Parathyroid adenoma (tissue), 2 donors: ENCODE measurements around the gene SNRNP48.

Experiments used
- H2AFZ ChIP-seq: fragments of 300-600 bp; sonication (generic); one replicate; pipeline ENCODE4 v1.7.0; 2017; ENCODE audit warnings: antibody characterized with exemption, mild to moderate bottlenecking
- H3K27ac ChIP-seq: fragments of 300-600 bp; sonication (generic); one replicate; pipeline ENCODE4 v1.7.0; 2017
- H3K27me3 ChIP-seq: fragments of 300-600 bp; sonication (generic); one replicate; pipeline ENCODE4 v1.7.0; 2017; ENCODE audit warnings: low read length; ENCODE audit not compliant: control insufficient read depth, insufficient read depth
- H3K36me3 ChIP-seq: fragments of 300-600 bp; sonication (generic); one replicate; pipeline ENCODE4 v1.7.0; 2017; ENCODE audit warnings: low read length; ENCODE audit not compliant: control insufficient read depth, insufficient read depth
- H3K4me1 ChIP-seq: fragments of 300-600 bp; sonication (generic); one replicate; pipeline ENCODE4 v1.7.0; 2017; ENCODE audit warnings: control low read depth
- H3K4me2 ChIP-seq: fragments of 300-600 bp; sonication (generic); one replicate; pipeline ENCODE4 v1.7.0; 2017; ENCODE audit warnings: low read length
- H3K4me3 ChIP-seq: fragments of 300-600 bp; sonication (generic); one replicate; pipeline ENCODE4 v1.7.0; 2017; ENCODE audit warnings: low read depth, low read length
- H3K79me2 ChIP-seq: fragments of 300-600 bp; sonication (generic); one replicate; pipeline ENCODE4 v1.7.0; 2017; ENCODE audit warnings: control low read depth
- H3K9ac ChIP-seq: fragments of 300-600 bp; sonication (generic); one replicate; pipeline ENCODE4 v1.7.0; 2017; ENCODE audit warnings: mild to moderate bottlenecking
- H3K9me3 ChIP-seq: fragments of 300-600 bp; sonication (generic); one replicate; pipeline ENCODE4 v1.7.0; 2017; ENCODE audit warnings: low read length; ENCODE audit not compliant: control insufficient read depth
- TF ChIP-seq, protein P1 (sequence below): fragments of 300-600 bp; sonication (generic); IDR thresholded peaks from one replicate; pipeline ENCODE4 v1.7.0; 2017; ENCODE audit warnings: antibody characterized with exemption, mild to moderate bottlenecking
- donor health status: primary hyperparathyroidism.

The SNRNP48 gene

GRCh38 chr6:7617801-7618764 lies 28.1 kb downstream of the SNRNP48 start:
- Histone ChIP-seq H3K9me3 (no peaks in the 10 kb centered on the region), H3K9ac (no peak overlapping the region), H3K4me2 (no peak overlapping the region), H3K4me1 (peaks cover 2% of the 10 kb centered on the region), H3K4me3 (no peak overlapping the region), H3K27ac (no peak overlapping the region), H3K36me3 (no peaks in the 10 kb centered on the region), H3K79me2 (no peaks in the 10 kb centered on the region), H2AFZ (no peak overlapping the region), H3K27me3 (no peaks in the 10 kb centered on the region)
- TF ChIP-seq, protein P1, sequence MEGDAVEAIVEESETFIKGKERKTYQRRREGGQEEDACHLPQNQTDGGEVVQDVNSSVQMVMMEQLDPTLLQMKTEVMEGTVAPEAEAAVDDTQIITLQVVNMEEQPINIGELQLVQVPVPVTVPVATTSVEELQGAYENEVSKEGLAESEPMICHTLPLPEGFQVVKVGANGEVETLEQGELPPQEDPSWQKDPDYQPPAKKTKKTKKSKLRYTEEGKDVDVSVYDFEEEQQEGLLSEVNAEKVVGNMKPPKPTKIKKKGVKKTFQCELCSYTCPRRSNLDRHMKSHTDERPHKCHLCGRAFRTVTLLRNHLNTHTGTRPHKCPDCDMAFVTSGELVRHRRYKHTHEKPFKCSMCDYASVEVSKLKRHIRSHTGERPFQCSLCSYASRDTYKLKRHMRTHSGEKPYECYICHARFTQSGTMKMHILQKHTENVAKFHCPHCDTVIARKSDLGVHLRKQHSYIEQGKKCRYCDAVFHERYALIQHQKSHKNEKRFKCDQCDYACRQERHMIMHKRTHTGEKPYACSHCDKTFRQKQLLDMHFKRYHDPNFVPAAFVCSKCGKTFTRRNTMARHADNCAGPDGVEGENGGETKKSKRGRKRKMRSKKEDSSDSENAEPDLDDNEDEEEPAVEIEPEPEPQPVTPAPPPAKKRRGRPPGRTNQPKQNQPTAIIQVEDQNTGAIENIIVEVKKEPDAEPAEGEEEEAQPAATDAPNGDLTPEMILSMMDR: no peak

GRCh38 chr6:7621761-7622160 lies 31.8 kb downstream of the SNRNP48 start:
- H3K36me3 ChIP-seq: no peaks in the 10 kb centered on the region
- no peak overlapping the region for H3K27ac ChIP-seq
- no peaks in the 10 kb centered on the region for H3K4me1 ChIP-seq
- no peak overlapping the region for H3K9ac ChIP-seq
- TF ChIP-seq, protein P1: no peak
- H3K9me3 ChIP-seq: no peaks in the 10 kb centered on the region
- no peak overlapping the region for H2AFZ ChIP-seq
- H3K4me3 ChIP-seq: no peak overlapping the region
- no peak overlapping the region for H3K4me2 ChIP-seq
- H3K27me3 ChIP-seq: no peaks in the 10 kb centered on the region
- no peaks in the 10 kb centered on the region for H3K79me2 ChIP-seq

DNA sequence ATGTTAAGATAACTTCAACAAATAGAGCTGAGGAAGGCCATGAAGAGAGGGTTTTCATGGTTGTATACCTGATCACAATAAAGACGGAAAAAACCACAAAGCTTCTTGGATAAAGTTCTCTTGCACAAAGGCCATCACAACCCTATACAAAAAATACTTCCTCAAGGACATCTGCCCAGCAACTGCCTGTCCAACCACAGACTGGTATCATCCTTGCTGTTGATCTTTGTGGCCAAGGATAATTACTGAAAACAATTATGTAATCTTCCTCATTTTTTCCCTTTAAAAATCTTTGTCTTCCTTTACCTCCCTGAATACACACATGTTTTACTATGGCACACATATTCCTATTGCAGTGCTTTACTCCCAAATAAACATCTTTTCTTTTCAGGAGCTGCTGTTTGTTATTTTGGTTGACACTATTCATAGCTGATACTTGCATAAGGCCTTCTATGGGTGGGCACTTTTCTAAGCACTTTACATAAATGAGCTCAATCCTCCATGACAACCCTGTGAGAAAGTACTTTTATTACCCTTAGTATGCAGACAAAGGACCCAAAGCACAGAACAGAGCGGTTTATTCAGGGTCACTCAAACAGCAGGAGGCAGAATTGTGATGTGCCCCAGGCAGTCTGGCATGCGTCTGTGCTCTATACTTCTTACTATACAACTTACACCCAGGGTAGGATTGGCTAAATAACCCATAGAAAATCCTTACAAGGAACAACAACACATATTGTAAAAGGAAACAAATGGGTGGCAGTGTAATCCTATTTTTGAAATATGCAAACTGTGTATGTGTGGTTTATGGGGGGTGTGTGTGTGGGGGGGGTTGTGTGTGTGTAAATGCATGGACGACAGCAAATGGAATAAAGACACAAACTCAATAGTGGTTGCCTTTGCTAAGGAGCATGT lies 35.1 kb downstream of the SNRNP48 start:
- no peaks in the 10 kb centered on the region for H3K4me1 ChIP-seq
- TF ChIP-seq, protein P1: no peak
- no peak overlapping the region for H3K4me2 ChIP-seq
- no peaks in the 10 kb centered on the region for H3K79me2 ChIP-seq
- H3K27ac ChIP-seq: no peak overlapping the region
- H3K9ac ChIP-seq: no peak overlapping the region
- no peaks in the 10 kb centered on the region for H3K9me3 ChIP-seq
- H3K36me3 ChIP-seq: no peaks in the 10 kb centered on the region
- no peak overlapping the region for H3K4me3 ChIP-seq
- no peak overlapping the region for H2AFZ ChIP-seq
- no peaks in the 10 kb centered on the region for H3K27me3 ChIP-seq

- Histone ChIP-seq H3K27ac (no peak overlapping the region), H3K79me2 (no peaks in the 10 kb centered on the region), H3K4me2 (no peak overlapping the region), H3K4me3 (no peak overlapping the region), H3K9ac (no peak overlapping the region), H3K4me1 (no peaks in the 10 kb centered on the region), H3K36me3 (no peaks in the 10 kb centered on the region), H2AFZ (no peak overlapping the region), H3K27me3 (no peaks in the 10 kb centered on the region), H3K9me3 (no peaks in the 10 kb centered on the region)
- TF ChIP-seq, protein P1: no peak
Observed at GRCh38 chr6:7628479-7628878, 38.5 kb downstream of the SNRNP48 start.
